Uterus (tissue), 2 donors: Measurements from ENCODE around the gene PLCZ1.

Source experiments
- CTCF ChIP-seq, 4 experiments: fragments of 200-600 bp in 2 of 4; fragments of 450-650 bp in 2 of 4; sonication (generic) in 2 of 4; IDR thresholded peaks; one replicate each; pipeline ENCODE4 v1.5.1; 2016 to 2019; ENCODE audit warnings: antibody characterized with exemption in 4 of 4, mild to moderate bottlenecking in 2 of 4, moderate library complexity in 1 of 4
- POLR2A ChIP-seq, 2 donors: fragments of 450-650 bp; IDR thresholded peaks; one replicate each; pipeline ENCODE4 v1.6.1; 2016; ENCODE audit warnings: antibody characterized with exemption in 2 of 2, mild to moderate bottlenecking in 1 of 2, moderate library complexity in 1 of 2

- TF ChIP-seq CTCF (IDR thresholded peaks at IDR 0.05) (no peak), POLR2A (IDR thresholded peaks at IDR 0.05) (no peak)
Measured at GRCh38 chr12:18750085-18750484, 12.3 kb upstream of the PLCZ1 start.
